GM12892 (cell line): ENCODE measurements around the gene FAXC.

ENCODE experiments used
- POLR2A ChIP-seq: IDR thresholded peaks from 2 replicates; pipeline ENCODE4 v1.6.1; 2011; ENCODE audit warnings: low read depth, low read length, control low read depth
- POLR2AphosphoS5 ChIP-seq: IDR thresholded peaks from 2 replicates; pipeline ENCODE4 v1.6.1; 2011; ENCODE audit warnings: low read depth, low read length, control low read depth
- TAF1 ChIP-seq: IDR thresholded peaks from 2 replicates; pipeline ENCODE4 v1.6.1; 2011; ENCODE audit warnings: low read depth, mild to moderate bottlenecking, control low read depth, low read length, borderline replicate concordance

GRCh38 chr6:99295276-99295675 lies 54.2 kb downstream of the FAXC start:
- TF ChIP-seq POLR2AphosphoS5 (no peak), TAF1 (no peak), POLR2A (no peak)
